Neural progenitor cell (in vitro differentiated cells): Measurements from ENCODE around the gene CDH13.

Experiments used
- CTCF ChIP-seq: fragments of 200-600 bp; sonication (generic); IDR thresholded peaks from 2 replicates; pipeline ENCODE4 v1.5.1; 2017; ENCODE audit warnings: antibody characterized with exemption, mild to moderate bottlenecking
- EZH2 ChIP-seq: fragments of 200-600 bp; sonication (generic); IDR thresholded peaks from 2 replicates; pipeline ENCODE4 v1.6.1; 2017; ENCODE audit warnings: antibody characterized with exemption, mild to moderate bottlenecking, moderate library complexity

GRCh38 chr16:82782715-82783251, 156.0 kb downstream of the CDH13 start:
- TF ChIP-seq CTCF (no peak), EZH2 (no peak)
